ENCODE data around the gene UBA6.
"Not testable (repeated sequence)": the region's sequence is repeated elsewhere in the genome, so short reads cannot be mapped to it uniquely, and the experiment has no call there.

The UBA6 gene

GRCh38 chr4:67700738-67701516, at the start of gene UBA6:
TSS of gene UBA6 (minus strand) at chr4:67701155. CDS start at chr4:67701119, 36 bp downstream.
- peak; percentile 95 for DNase-seq (ENCODE audit: low read depth)

- DNase-seq (ENCODE audit: low read depth) = no peak
Observed at GRCh38 chr4:67750691-67751090, 49.7 kb upstream of the UBA6 start.

- no peak for DNase-seq (ENCODE audit: low read depth)
Observed at GRCh38 chr4:67749286-67749685, 48.3 kb upstream of the UBA6 start.

- DNase-seq (ENCODE audit: low read depth) = peak; percentile 14
Observed at GRCh38 chr4:67746797-67747495, 46.0 kb upstream of the UBA6 start.

- DNase-seq (ENCODE audit: low read depth) = no peak
Observed at GRCh38 chr4:67744561-67745283, 43.8 kb upstream of the UBA6 start.

GRCh38 chr4:67743194-67743593, 42.2 kb upstream of the UBA6 start:
- no peak for DNase-seq (ENCODE audit: low read depth)

GRCh38 chr4:67736262-67736661, 35.3 kb upstream of the UBA6 start:
- no peak for DNase-seq (ENCODE audit: low read depth)

- no peak for DNase-seq (ENCODE audit: low read depth)
Observed at GRCh38 chr4:67735325-67735724, 34.4 kb upstream of the UBA6 start.

GRCh38 chr4:67730511-67730910, 29.6 kb upstream of the UBA6 start:
- DNase-seq (ENCODE audit: low read depth) = not testable (repeated sequence)

- peak; percentile 15 for DNase-seq (ENCODE audit: low read depth)
Observed at GRCh38 chr4:67727124-67727850, 26.3 kb upstream of the UBA6 start.

GRCh38 chr4:67725981-67726380, 25.0 kb upstream of the UBA6 start:
- no peak for DNase-seq (ENCODE audit: low read depth)

- no peak for DNase-seq (ENCODE audit: low read depth)
Observed at GRCh38 chr4:67725132-67725531, 24.2 kb upstream of the UBA6 start.

GRCh38 chr4:67723949-67724348, 23.0 kb upstream of the UBA6 start:
- no peak for DNase-seq (ENCODE audit: low read depth)

- no peak for DNase-seq (ENCODE audit: low read depth)
Observed at GRCh38 chr4:67723341-67723740, 22.4 kb upstream of the UBA6 start.

GRCh38 chr4:67721770-67722597, 21.0 kb upstream of the UBA6 start:
- no peak for DNase-seq (ENCODE audit: low read depth)

- no peak for DNase-seq (ENCODE audit: low read depth)
Observed at GRCh38 chr4:67721315-67721769, 20.4 kb upstream of the UBA6 start.

GRCh38 chr4:67719953-67720617, 19.1 kb upstream of the UBA6 start:
- DNase-seq (ENCODE audit: low read depth) = no peak

- DNase-seq (ENCODE audit: low read depth) = no peak
Observed at GRCh38 chr4:67718848-67719247, 17.9 kb upstream of the UBA6 start.

- no peak for DNase-seq (ENCODE audit: low read depth)
Observed at GRCh38 chr4:67717586-67717985, 16.6 kb upstream of the UBA6 start.

GRCh38 chr4:67714955-67715354, 14.0 kb upstream of the UBA6 start:
- no peak for DNase-seq (ENCODE audit: low read depth)

GRCh38 chr4:67714248-67714583, 13.3 kb upstream of the UBA6 start:
- no peak for DNase-seq (ENCODE audit: low read depth)
